ENCODE data around the gene GDF10. TPM values are rescaled to one million over a fixed set of nuclear protein-coding genes. Genes with fewer than 3 reads are reported as not detected.

GDF10 gene
- total and polyA plus RNA-seq, 9 of the 15 experiments (the other 6 are each of a cell fraction or from before 2014, with no cell fraction given), result 0.03 to 0.20 (median 0.11) TPM; not detected in 6

GRCh38 chr10:47361293-47361692, 61.3 kb downstream of the GDF10 start:
- peak; percentile 96 for ATAC-seq
- Histone ChIP-seq H3K9me3 (replicated peaks; ENCODE audit: control insufficient read depth, insufficient read depth, low read depth, low read length) (no peaks in the 10 kb centered on the region), H3K36me3 (ENCODE audit: control insufficient read depth, insufficient read depth, low read length) (no peaks in the 10 kb centered on the region), H3K4me1 (replicated peaks in 1 of 2; ENCODE audit: control insufficient read depth in 2 of 2, insufficient read depth in 2 of 2, low read length in 2 of 2) (peaks cover 0 to 3% of the 10 kb centered on the region in 2 experiments; a peak in 1 of 5 replicates), H4K20me1 (replicated peaks; ENCODE audit: control insufficient read depth, insufficient read depth, low read length) (no peaks in the 10 kb centered on the region), H3K4me2 (ENCODE audit: insufficient read depth, low read length) (no peak overlapping the region), H3K27ac (ENCODE audit: extremely low read depth, low read depth, low read length) (no peak overlapping the region), H2AFZ (ENCODE audit: low read depth, low read length) (no peak overlapping the region), H3K9me1 (ENCODE audit: control insufficient read depth, insufficient read depth, low read length) (no peaks in the 10 kb centered on the region), H3K27me3 (ENCODE audit: control insufficient read depth in 2 of 2, insufficient read depth in 2 of 2, low read length in 2 of 2) (peaks cover 22 to 43% of the 10 kb centered on the region in 2 experiments), H3K4me3 (no peak overlapping the region), H3K9ac (ENCODE audit: insufficient read depth in 1 of 2, low read depth in 2 of 2, low read length in 2 of 2) (no peak overlapping the region), H3K79me2 (ENCODE audit: control insufficient read depth, insufficient read depth, low read length) (no peaks in the 10 kb centered on the region)
- no peak for FAIRE-seq
- POLR2A ChIA-PET, result interaction anchor here (1.0 kb wide), 1 partner anchor 16 kb away, joined by 3 read pairs; no protein-coding TSS in a partner anchor
- CTCF ChIA-PET (ENCODE audit: low intra/inter-chr PET ratio), result no interaction called here
- DNase-seq (ENCODE audit: extremely low read depth in 1 of 4, low spot score in 3 of 4), result peak; percentile 76 to 89 (median 84)
- WGBS (ENCODE audit: insufficient coverage, low coverage, missing lambda C conversion rate), result 22% methylated on average over 9 of the region's 9 CpGs
- intact Hi-C loops (cut with micrococcal nuclease), result loop anchor here (2.0 to 5.0 kb wide), 2 partner anchors 36 to 91 kb away; no protein-coding TSS in a partner anchor
- in situ Hi-C loops (cut with MboI), result no loop called here
- no TSS peak for BruUV-seq (replicated peaks)
- TF ChIP-seq, protein P1, sequence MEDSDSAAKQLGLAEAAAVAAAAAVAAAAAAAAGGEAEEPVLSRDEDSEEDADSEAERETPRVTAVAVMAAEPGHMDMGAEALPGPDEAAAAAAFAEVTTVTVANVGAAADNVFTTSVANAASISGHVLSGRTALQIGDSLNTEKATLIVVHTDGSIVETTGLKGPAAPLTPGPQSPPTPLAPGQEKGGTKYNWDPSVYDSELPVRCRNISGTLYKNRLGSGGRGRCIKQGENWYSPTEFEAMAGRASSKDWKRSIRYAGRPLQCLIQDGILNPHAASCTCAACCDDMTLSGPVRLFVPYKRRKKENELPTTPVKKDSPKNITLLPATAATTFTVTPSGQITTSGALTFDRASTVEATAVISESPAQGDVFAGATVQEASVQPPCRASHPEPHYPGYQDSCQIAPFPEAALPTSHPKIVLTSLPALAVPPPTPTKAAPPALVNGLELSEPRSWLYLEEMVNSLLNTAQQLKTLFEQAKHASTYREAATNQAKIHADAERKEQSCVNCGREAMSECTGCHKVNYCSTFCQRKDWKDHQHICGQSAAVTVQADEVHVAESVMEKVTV (CRISPR knock-in tag; IDR thresholded peaks at IDR 0.05), result peak; percentile 70
- TF ChIP-seq HDAC6 (IDR thresholded peaks at IDR 0.05; ENCODE audit: low read depth, low read length) (no peak), CTBP1 (IDR thresholded peaks at IDR 0.05; ENCODE audit: borderline replicate concordance) (peak; percentile 19; the same call in 1 of the 2 replicates), CHAMP1 (IDR thresholded peaks at IDR 0.05) (no peak), MAZ (CRISPR knock-in tag; conservative IDR thresholded peaks at IDR 0.05 in 1 of 2, IDR thresholded peaks at IDR 0.05 in 1 of 2) (peak in 1 of 2 experiments; percentile 34; a peak in 1 of 4 replicates), KLF13 (tag; IDR thresholded peaks at IDR 0.05; ENCODE audit: borderline replicate concordance, low read depth) (no peak), BDP1 (IDR thresholded peaks at IDR 0.05; ENCODE audit: insufficient read depth, insufficient read length) (no peak), XRCC5 (IDR thresholded peaks at IDR 0.05; ENCODE audit: low read depth, low read length) (0 out of 2 replicates have a peak, but pooled peaks have one; percentile 43)
- TF ChIP-seq, protein P2, sequence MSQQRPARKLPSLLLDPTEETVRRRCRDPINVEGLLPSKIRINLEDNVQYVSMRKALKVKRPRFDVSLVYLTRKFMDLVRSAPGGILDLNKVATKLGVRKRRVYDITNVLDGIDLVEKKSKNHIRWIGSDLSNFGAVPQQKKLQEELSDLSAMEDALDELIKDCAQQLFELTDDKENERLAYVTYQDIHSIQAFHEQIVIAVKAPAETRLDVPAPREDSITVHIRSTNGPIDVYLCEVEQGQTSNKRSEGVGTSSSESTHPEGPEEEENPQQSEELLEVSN (IDR thresholded peaks at IDR 0.05; ENCODE audit: borderline replicate concordance in 1 of 2, extremely low read depth in 1 of 2, insufficient read depth in 1 of 2, insufficient read length in 1 of 2, low read depth in 1 of 2, low read length in 1 of 2, poor library complexity in 1 of 2, severe bottlenecking in 1 of 2), result no peak
- TF ChIP-seq, protein P3, sequence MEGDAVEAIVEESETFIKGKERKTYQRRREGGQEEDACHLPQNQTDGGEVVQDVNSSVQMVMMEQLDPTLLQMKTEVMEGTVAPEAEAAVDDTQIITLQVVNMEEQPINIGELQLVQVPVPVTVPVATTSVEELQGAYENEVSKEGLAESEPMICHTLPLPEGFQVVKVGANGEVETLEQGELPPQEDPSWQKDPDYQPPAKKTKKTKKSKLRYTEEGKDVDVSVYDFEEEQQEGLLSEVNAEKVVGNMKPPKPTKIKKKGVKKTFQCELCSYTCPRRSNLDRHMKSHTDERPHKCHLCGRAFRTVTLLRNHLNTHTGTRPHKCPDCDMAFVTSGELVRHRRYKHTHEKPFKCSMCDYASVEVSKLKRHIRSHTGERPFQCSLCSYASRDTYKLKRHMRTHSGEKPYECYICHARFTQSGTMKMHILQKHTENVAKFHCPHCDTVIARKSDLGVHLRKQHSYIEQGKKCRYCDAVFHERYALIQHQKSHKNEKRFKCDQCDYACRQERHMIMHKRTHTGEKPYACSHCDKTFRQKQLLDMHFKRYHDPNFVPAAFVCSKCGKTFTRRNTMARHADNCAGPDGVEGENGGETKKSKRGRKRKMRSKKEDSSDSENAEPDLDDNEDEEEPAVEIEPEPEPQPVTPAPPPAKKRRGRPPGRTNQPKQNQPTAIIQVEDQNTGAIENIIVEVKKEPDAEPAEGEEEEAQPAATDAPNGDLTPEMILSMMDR (IDR thresholded peaks at IDR 0.05 in 2 of 3, conservative IDR thresholded peaks at IDR 0.05 in 1 of 3; ENCODE audit: insufficient read depth in 2 of 3, low read depth in 1 of 3, low read length in 3 of 3), result peak; percentile 87 to 98 (median 94)

All from K562 (cell line).